Vagina (tissue), 2 donors: ENCODE data around the gene SLC16A10. TPM values are rescaled to one million over a fixed set of nuclear protein-coding genes. Genes with fewer than 3 reads are reported as not detected.

Source experiments
- DNase-seq, 2 donors: peaks; one replicate each; pipeline ENCODE4 v3.0.0-alpha.2; 2017; ENCODE audit errors: extremely low spot score in 2 of 2
- H3K27ac ChIP-seq: fragments of 200-600 bp; sonication (generic); one replicate; pipeline ENCODE4 v1.5.1; 2019
- H3K27me3 ChIP-seq: fragments of 200-600 bp; sonication (generic); one replicate; pipeline ENCODE4 v1.5.1; 2019
- H3K36me3 ChIP-seq, 2 donors: fragments of 200-600 bp; sonication (generic); one replicate each; pipeline ENCODE4 v1.5.1; 2017 to 2019
- H3K4me1 ChIP-seq: fragments of 200-600 bp; sonication (generic); one replicate; pipeline ENCODE4 v1.5.1; 2019
- H3K4me3 ChIP-seq, 2 donors: fragments of 200-600 bp; sonication (generic); 1 replicate in 1 of 2; 2 replicates in 1 of 2; pipeline ENCODE4 v1.5.1; 2016 to 2019
- H3K9me3 ChIP-seq: fragments of 200-600 bp; sonication (generic); one replicate; pipeline ENCODE4 v1.5.1; 2019
- POLR2A ChIP-seq, 2 donors: fragments of 450-650 bp; IDR thresholded peaks; one replicate each; pipeline ENCODE4 v1.6.1; 2017; ENCODE audit warnings: antibody characterized with exemption in 2 of 2, mild to moderate bottlenecking in 2 of 2, moderate library complexity in 2 of 2
- POLR2AphosphoS5 ChIP-seq, 2 donors: sonication (generic); formaldehyde crosslinking; IDR thresholded peaks; one replicate each; pipeline ENCODE4 v1.9.0; 2017; ENCODE audit warnings: antibody characterized with exemption in 2 of 2, mild to moderate bottlenecking in 2 of 2, low read depth in 1 of 2; ENCODE audit not compliant: insufficient read depth in 1 of 2
- intact Hi-C: fragments of 100-400 bp; cut with DNase I; formaldehyde crosslinking; loops from one replicate; pipeline ENCODE4 v1.15.1; 2023
- total RNA-seq: library from RNA; depleted of rRNA; stranded (reverse); fragments of >200 nt; gene quantifications from one replicate; pipeline ENCODE4 v1.2.3, GENCODE V29; 2016
- TF ChIP-seq, protein P1 (sequence below), 3 experiments: fragments of 450-650 bp in 2 of 3; fragments of 200-600 bp in 1 of 3; sonication (generic) in 1 of 3; IDR thresholded peaks; one replicate each; pipeline ENCODE4 v1.5.1; 2017 to 2019; ENCODE audit warnings: antibody characterized with exemption in 3 of 3, mild to moderate bottlenecking in 2 of 3, moderate library complexity in 2 of 3

The SLC16A10 gene, protein sequence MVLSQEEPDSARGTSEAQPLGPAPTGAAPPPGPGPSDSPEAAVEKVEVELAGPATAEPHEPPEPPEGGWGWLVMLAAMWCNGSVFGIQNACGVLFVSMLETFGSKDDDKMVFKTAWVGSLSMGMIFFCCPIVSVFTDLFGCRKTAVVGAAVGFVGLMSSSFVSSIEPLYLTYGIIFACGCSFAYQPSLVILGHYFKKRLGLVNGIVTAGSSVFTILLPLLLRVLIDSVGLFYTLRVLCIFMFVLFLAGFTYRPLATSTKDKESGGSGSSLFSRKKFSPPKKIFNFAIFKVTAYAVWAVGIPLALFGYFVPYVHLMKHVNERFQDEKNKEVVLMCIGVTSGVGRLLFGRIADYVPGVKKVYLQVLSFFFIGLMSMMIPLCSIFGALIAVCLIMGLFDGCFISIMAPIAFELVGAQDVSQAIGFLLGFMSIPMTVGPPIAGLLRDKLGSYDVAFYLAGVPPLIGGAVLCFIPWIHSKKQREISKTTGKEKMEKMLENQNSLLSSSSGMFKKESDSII
- total RNA-seq: 5.4 TPM

DNA sequence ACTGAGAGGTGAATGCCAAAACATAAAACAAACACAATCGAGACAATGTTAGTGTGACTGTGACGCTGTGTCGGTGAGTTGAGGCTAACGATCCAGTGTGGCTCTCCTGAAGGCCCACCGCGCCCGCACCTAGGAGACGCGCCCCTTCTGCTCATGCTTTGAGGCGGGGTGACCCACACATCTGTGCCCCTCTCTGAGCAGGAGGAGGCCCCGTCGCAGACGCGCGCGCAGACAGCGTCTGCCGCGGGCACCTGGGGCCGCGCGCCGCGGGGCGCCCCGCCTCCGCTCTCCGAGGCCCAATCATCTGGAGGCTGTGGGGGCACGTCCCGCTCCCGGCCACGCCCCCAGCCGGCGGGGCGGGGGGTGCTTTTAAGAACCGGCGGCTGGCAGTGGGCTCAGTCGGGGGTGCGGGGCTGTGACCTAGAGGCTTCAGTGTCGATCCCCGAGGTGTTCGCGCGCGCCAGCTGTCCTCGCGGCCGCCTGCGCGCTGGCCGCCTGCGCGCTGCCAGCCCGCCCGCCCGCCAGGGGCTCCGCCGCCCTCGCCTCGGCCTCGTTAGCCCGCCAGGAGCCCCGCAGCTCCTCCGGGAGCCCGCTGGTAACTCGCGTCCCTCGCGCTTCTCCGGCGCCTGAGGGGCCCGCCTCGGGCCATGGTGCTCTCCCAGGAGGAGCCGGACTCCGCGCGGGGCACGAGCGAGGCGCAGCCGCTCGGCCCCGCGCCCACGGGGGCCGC is at the start of gene SLC16A10:
Gene SLC16A10, plus strand, starts transcription at position 398 of the 730 bp plus-strand sequence. Its CDS starts 250 bp downstream, at position 648.
- TF ChIP-seq POLR2A (IDR thresholded peaks at IDR 0.05) (no peak), POLR2AphosphoS5 (IDR thresholded peaks at IDR 0.05; ENCODE audit: insufficient read depth in 1 of 2, low read depth in 1 of 2) (no peak)
- TF ChIP-seq, protein P1, sequence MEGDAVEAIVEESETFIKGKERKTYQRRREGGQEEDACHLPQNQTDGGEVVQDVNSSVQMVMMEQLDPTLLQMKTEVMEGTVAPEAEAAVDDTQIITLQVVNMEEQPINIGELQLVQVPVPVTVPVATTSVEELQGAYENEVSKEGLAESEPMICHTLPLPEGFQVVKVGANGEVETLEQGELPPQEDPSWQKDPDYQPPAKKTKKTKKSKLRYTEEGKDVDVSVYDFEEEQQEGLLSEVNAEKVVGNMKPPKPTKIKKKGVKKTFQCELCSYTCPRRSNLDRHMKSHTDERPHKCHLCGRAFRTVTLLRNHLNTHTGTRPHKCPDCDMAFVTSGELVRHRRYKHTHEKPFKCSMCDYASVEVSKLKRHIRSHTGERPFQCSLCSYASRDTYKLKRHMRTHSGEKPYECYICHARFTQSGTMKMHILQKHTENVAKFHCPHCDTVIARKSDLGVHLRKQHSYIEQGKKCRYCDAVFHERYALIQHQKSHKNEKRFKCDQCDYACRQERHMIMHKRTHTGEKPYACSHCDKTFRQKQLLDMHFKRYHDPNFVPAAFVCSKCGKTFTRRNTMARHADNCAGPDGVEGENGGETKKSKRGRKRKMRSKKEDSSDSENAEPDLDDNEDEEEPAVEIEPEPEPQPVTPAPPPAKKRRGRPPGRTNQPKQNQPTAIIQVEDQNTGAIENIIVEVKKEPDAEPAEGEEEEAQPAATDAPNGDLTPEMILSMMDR (IDR thresholded peaks at IDR 0.05): no peak
- Histone ChIP-seq H3K27me3 (no peaks in the 10 kb centered on the region), H3K36me3 (no peaks in the 10 kb centered on the region), H3K4me3 (peak within 1 kb of the TSS; percentile 52 to 58), H3K27ac (no peak within 1 kb of the TSS), H3K4me1 (peaks cover 19% of the 10 kb centered on the region), H3K9me3 (no peaks in the 10 kb centered on the region)
- DNase-seq: no peak
- intact Hi-C loops: no loop called here

DNA sequence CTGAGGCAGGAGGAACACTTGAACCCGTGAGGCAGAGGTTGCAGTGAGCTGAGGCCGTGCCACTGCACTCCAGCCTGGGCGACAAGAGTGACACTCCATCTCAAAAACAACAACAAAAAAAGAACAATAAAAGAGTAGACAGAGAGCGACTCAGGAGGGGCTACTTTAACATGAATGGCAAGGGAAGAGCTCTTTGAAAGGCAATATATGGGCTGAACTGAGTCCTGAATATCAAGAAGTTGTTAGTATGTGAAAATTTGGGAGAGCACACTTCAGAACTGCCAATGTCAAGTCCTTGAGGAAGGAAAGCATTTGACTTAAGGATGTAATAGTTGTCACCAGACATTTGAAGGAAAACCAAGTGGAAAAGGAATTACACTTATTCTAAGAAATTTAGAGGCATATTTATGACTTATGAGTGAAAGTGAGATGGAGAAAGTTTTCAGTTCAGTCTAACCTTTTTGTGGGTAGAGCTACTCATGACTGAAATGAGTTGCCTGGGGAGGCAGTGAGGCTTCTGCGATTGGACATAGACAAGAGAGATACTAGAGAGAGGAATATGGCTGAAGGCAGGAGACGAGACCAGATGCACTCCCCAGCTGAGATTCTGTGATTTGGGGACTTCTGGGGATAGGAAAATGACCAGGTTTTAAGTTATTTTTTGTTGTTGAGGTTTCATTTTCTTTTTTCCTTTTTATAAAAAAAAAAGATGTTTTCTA is 48.6 kb upstream of the SLC16A10 start:
- Histone ChIP-seq H3K9me3 (no peaks in the 10 kb centered on the region), H3K4me1 (no peaks in the 10 kb centered on the region), H3K36me3 (no peaks in the 10 kb centered on the region), H3K27ac (no peak overlapping the region), H3K4me3 (no peak overlapping the region), H3K27me3 (no peaks in the 10 kb centered on the region)
- TF ChIP-seq, protein P1 (IDR thresholded peaks at IDR 0.05): no peak
- TF ChIP-seq POLR2AphosphoS5 (IDR thresholded peaks at IDR 0.05; ENCODE audit: insufficient read depth in 1 of 2, low read depth in 1 of 2): no peak
- TF ChIP-seq POLR2A (IDR thresholded peaks at IDR 0.05): no peak
- DNase-seq: no peak
- intact Hi-C loops: no loop called here

DNA sequence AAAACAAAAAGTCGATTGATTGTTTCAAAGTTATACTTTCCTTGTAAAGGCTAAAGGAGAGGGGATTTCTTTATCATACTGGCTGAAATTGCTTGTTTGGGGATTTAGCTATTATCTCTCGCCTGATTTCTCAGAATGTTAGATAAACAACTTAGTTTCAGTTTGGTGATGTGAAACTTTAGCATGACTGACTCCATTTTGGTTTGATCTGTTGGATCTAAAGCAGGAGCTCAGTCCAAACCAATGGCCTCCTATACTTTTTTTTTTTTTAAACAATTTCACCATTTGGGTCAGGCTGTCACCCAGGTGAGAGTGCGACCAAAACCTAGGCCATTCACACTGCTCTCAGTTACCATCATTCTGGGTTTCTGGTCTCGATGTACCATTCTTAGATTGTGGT is 45.4 kb upstream of the SLC16A10 start:
- DNase-seq: no peak
- TF ChIP-seq, protein P1 (IDR thresholded peaks at IDR 0.05): no peak
- TF ChIP-seq POLR2A (IDR thresholded peaks at IDR 0.05) (no peak), POLR2AphosphoS5 (IDR thresholded peaks at IDR 0.05; ENCODE audit: insufficient read depth in 1 of 2, low read depth in 1 of 2) (no peak)
- intact Hi-C loops: no loop called here
- no peaks in the 10 kb centered on the region for H3K27me3 ChIP-seq
- H3K27ac ChIP-seq: no peak overlapping the region
- no peaks in the 10 kb centered on the region for H3K4me1 ChIP-seq
- no peaks in the 10 kb centered on the region for H3K36me3 ChIP-seq
- H3K4me3 ChIP-seq: no peak overlapping the region
- no peaks in the 10 kb centered on the region for H3K9me3 ChIP-seq

DNA sequence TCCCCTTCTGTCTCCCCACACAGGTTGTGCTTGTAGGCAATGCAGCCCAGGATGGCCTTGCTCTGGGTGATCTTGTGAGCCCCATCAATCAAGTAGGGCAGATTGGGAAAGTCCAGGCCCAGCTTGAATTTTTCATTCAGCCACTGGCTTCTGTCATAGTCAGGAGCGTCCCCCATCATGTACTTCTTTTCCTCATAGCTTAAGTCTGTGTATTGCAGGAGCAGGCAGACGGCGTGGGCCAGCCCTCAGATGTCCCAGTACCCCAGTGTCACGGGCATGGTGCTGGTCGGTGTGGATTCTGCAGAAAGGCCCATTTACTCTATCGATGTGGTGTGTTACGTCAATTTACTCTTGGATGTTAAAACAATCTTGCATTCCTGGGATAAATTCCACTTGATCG is 40.1 kb upstream of the SLC16A10 start:
- Histone ChIP-seq H3K36me3 (no peaks in the 10 kb centered on the region), H3K4me1 (no peaks in the 10 kb centered on the region), H3K27ac (no peak overlapping the region), H3K9me3 (no peaks in the 10 kb centered on the region), H3K4me3 (no peak overlapping the region), H3K27me3 (no peaks in the 10 kb centered on the region)
- intact Hi-C loops: no loop called here
- no peak for DNase-seq
- TF ChIP-seq POLR2AphosphoS5 (IDR thresholded peaks at IDR 0.05; ENCODE audit: insufficient read depth in 1 of 2, low read depth in 1 of 2) (no peak), POLR2A (IDR thresholded peaks at IDR 0.05) (no peak)
- TF ChIP-seq, protein P1 (IDR thresholded peaks at IDR 0.05): no peak
